ENCODE measurements around the gene COA1. TPM values are rescaled to one million over a fixed set of nuclear protein-coding genes. Genes with fewer than 3 reads are reported as not detected.

COA1 gene
- total RNA-seq, 4 donors from 2014 or later = 35.3 to 775 (median 40.0) TPM

DNA sequence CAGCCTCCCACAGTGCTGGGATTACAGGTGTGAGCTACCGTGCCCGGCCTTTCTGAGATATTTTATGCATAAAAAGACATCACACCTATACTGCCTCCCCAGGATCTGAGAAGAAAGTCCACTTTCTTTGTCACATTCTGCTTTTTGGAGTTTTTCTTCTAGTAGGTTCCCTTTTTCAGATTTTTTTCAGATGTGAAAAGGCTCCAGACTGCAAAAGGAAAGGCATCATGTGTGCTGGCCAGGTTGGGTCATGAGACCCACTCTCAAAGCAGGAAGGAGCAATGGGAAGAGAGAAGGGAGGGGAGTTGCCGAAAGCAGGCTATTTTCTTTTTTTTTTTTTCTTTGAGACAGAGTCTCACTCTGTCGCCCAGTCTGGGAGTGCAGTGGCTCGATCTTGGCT is 40.0 kb upstream of the COA1 start:
- H3K4me3 ChIP-seq = no peak overlapping the region
- peaks cover 14% of the 10 kb centered on the region for H3K36me3 ChIP-seq
- 81% methylated on average over 5 of the region's 5 CpGs for WGBS
- H3K9me3 ChIP-seq = no peaks in the 10 kb centered on the region
- TF ChIP-seq POLR2AphosphoS5 (IDR thresholded peaks at IDR 0.05) (no peak), POLR2A (IDR thresholded peaks at IDR 0.05) (no peak), EP300 (IDR thresholded peaks at IDR 0.05) (no peak)
- TF ChIP-seq, protein P1, sequence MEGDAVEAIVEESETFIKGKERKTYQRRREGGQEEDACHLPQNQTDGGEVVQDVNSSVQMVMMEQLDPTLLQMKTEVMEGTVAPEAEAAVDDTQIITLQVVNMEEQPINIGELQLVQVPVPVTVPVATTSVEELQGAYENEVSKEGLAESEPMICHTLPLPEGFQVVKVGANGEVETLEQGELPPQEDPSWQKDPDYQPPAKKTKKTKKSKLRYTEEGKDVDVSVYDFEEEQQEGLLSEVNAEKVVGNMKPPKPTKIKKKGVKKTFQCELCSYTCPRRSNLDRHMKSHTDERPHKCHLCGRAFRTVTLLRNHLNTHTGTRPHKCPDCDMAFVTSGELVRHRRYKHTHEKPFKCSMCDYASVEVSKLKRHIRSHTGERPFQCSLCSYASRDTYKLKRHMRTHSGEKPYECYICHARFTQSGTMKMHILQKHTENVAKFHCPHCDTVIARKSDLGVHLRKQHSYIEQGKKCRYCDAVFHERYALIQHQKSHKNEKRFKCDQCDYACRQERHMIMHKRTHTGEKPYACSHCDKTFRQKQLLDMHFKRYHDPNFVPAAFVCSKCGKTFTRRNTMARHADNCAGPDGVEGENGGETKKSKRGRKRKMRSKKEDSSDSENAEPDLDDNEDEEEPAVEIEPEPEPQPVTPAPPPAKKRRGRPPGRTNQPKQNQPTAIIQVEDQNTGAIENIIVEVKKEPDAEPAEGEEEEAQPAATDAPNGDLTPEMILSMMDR (IDR thresholded peaks at IDR 0.05) = no peak
- DNase-seq (ENCODE audit: low spot score in 2 of 2) = no peak
- no peak overlapping the region for H3K27ac ChIP-seq
- H3K4me1 ChIP-seq = peaks cover 16% of the 10 kb centered on the region
- no peaks in the 10 kb centered on the region for H3K27me3 ChIP-seq

GRCh38 chr7:43768887-43769272 is 39.6 kb upstream of the COA1 start:
- Histone ChIP-seq H3K27me3 (no peaks in the 10 kb centered on the region), H3K4me3 (no peak overlapping the region), H3K4me1 (peaks cover 20% of the 10 kb centered on the region), H3K9me3 (no peaks in the 10 kb centered on the region), H3K27ac (no peak overlapping the region), H3K36me3 (peaks cover 14% of the 10 kb centered on the region)
- 80% methylated on average over 4 of the region's 4 CpGs for WGBS
- no peak for DNase-seq (ENCODE audit: low spot score in 2 of 2)
- TF ChIP-seq EP300 (IDR thresholded peaks at IDR 0.05) (no peak), POLR2AphosphoS5 (IDR thresholded peaks at IDR 0.05) (no peak), POLR2A (IDR thresholded peaks at IDR 0.05) (no peak)
- TF ChIP-seq, protein P1 (IDR thresholded peaks at IDR 0.05) = no peak

- no peak for TF ChIP-seq EP300 (IDR thresholded peaks at IDR 0.05)
- TF ChIP-seq, protein P1 (IDR thresholded peaks at IDR 0.05) = no peak
- DNase-seq (ENCODE audit: low spot score in 2 of 2) = no peak
- 72% methylated on average over 9 of the region's 9 CpGs for WGBS
- no peaks in the 10 kb centered on the region for H3K27me3 ChIP-seq
- H3K9me3 ChIP-seq = no peaks in the 10 kb centered on the region
- H3K4me3 ChIP-seq = no peak overlapping the region
- H3K4me1 ChIP-seq = peaks cover 24% of the 10 kb centered on the region
- no peak overlapping the region for H3K27ac ChIP-seq
- H3K36me3 ChIP-seq = peaks cover 14% of the 10 kb centered on the region
Measured at GRCh38 chr7:43768201-43768886, 39.0 kb upstream of the COA1 start.

GRCh38 chr7:43767311-43767710 is 38.0 kb upstream of the COA1 start:
- no peak overlapping the region for H3K27ac ChIP-seq
- peaks cover 25% of the 10 kb centered on the region for H3K4me1 ChIP-seq
- no peaks in the 10 kb centered on the region for H3K27me3 ChIP-seq
- no peak for DNase-seq (ENCODE audit: low spot score in 2 of 2)
- no peaks in the 10 kb centered on the region for H3K9me3 ChIP-seq
- H3K4me3 ChIP-seq = no peak overlapping the region
- TF ChIP-seq POLR2A (IDR thresholded peaks at IDR 0.05) (no peak), EP300 (IDR thresholded peaks at IDR 0.05) (no peak), POLR2AphosphoS5 (IDR thresholded peaks at IDR 0.05) (no peak)
- TF ChIP-seq, protein P1 (IDR thresholded peaks at IDR 0.05) = no peak
- WGBS = 86% methylated on average over 8 of the region's 8 CpGs
- peaks cover 6% of the 10 kb centered on the region for H3K36me3 ChIP-seq

DNA sequence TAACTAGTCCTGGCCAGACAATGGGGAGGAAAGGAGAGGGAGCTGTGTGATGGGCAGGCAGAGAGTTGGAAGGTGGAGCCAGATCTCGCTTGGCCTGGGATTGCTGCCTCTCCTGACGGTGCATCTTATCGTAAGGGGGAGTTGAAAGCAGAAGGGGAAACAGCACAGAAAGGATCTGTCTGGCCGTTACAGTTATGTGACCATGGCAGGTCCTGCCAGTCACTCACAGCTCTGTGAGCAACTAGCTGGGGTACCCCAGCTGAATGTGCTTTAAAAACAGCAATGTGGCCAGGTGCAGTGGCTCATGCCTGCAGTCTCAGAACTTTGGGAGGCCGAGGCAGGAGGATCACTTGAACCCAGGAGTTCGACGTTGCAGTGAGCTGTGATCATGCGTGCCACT is 37.2 kb upstream of the COA1 start:
- TF ChIP-seq POLR2AphosphoS5 (IDR thresholded peaks at IDR 0.05) = no peak
- no peak for TF ChIP-seq EP300 (IDR thresholded peaks at IDR 0.05)
- no peak for TF ChIP-seq POLR2A (IDR thresholded peaks at IDR 0.05)
- TF ChIP-seq, protein P1 (IDR thresholded peaks at IDR 0.05) = no peak
- no peaks in the 10 kb centered on the region for H3K27me3 ChIP-seq
- no peak overlapping the region for H3K4me3 ChIP-seq
- H3K36me3 ChIP-seq = no peaks in the 10 kb centered on the region
- no peaks in the 10 kb centered on the region for H3K9me3 ChIP-seq
- no peak for DNase-seq (ENCODE audit: low spot score in 2 of 2)
- H3K27ac ChIP-seq = no peak overlapping the region
- peaks cover 32% of the 10 kb centered on the region for H3K4me1 ChIP-seq
- WGBS = 79% methylated on average over 8 of the region's 8 CpGs
